SK-N-SH (cell line): Measurements from ENCODE around the gene HLA-DRB5. TPM values are rescaled to one million over a fixed set of nuclear protein-coding genes. Genes with fewer than 3 reads are reported as not detected.

Source experiments
- CTCF ChIA-PET: fragments of 300-600, 350-600 bp; formaldehyde crosslinking; extraction: SDS; loops from one replicate; lab custom pipeline; 2021; lab: Yijun Ruan, JAX
- POLR2A ChIA-PET: fragments of 350-600 bp; sonication (Branson Sonifier 250); formaldehyde crosslinking; extraction: SDS; loops from one replicate; lab custom pipeline; 2020; ENCODE audit warnings: antibody characterized with exemption, inconsistent platforms; lab: Yijun Ruan, JAX
- DNase-seq: peaks from one replicate; pipeline ENCODE4 v3.0.0; 2012
- H2AFZ ChIP-seq: fragments of 200-600 bp; sonication (generic); 2 replicates; pipeline ENCODE4 v1.8.1; 2016; ENCODE audit warnings: antibody characterized with exemption, mild to moderate bottlenecking, low read depth
- H3F3A ChIP-seq: fragments of 200-600 bp; sonication (generic); replicated peaks from 2 replicates; pipeline ENCODE3; 2016; ENCODE audit warnings: antibody characterized with exemption, mild to moderate bottlenecking; ENCODE audit not compliant: insufficient read depth
- H3K27ac ChIP-seq, 2 experiments: fragments of 200-500 bp in 1 of 2; fragments of 200-600 bp in 1 of 2; sonication (Bioruptor generic) in 1 of 2; sonication (generic), shearing (Covaris generic) in 1 of 2; 2 replicates each; pipeline versions ENCODE4 v1.5.1 to v1.6.1; 2014 to 2016; ENCODE audit warnings: low read depth in 2 of 2, inconsistent platforms in 1 of 2, low read length in 1 of 2, mild to moderate bottlenecking in 1 of 2, mixed read lengths in 1 of 2
- H3K27me3 ChIP-seq: fragments of 200-600 bp; sonication (generic), shearing (Covaris generic); 2 replicates; pipeline ENCODE4 v1.6.1; 2016; ENCODE audit warnings: mixed run types; ENCODE audit not compliant: insufficient read depth
- H3K36me3 ChIP-seq, 2 experiments: fragments of 200-500 bp in 1 of 2; fragments of 200-600 bp in 1 of 2; sonication (Bioruptor generic) in 1 of 2; sonication (generic) in 1 of 2; replicated peaks in 1 of 2; 2 replicates each; pipeline versions ENCODE3 to v1.5.1; 2014 to 2016; ENCODE audit warnings: low read length in 1 of 2, mild to moderate bottlenecking in 1 of 2; ENCODE audit not compliant: insufficient read depth in 2 of 2, control insufficient read depth in 1 of 2
- H3K4me1 ChIP-seq, 2 experiments: fragments of 200-500 bp in 1 of 2; fragments of 200-600 bp in 1 of 2; sonication (Bioruptor generic) in 1 of 2; sonication (generic), shearing (Covaris generic) in 1 of 2; 2 replicates each; pipeline versions ENCODE4 v1.5.1 to v1.6.1; 2014 to 2016; ENCODE audit warnings: low read depth in 1 of 2, low read length in 1 of 2, mixed run types in 1 of 2; ENCODE audit not compliant: insufficient read depth in 2 of 2, control insufficient read depth in 1 of 2
- H3K4me2 ChIP-seq: fragments of 200-600 bp; sonication (generic), shearing (Covaris generic); 2 replicates; pipeline ENCODE4 v1.6.1; 2017; ENCODE audit warnings: mixed run types
- H3K4me3 ChIP-seq, 2 experiments: fragments of 200-500 bp in 1 of 2; fragments of 200-600 bp in 1 of 2; sonication (Bioruptor generic) in 1 of 2; sonication (generic), shearing (Covaris generic) in 1 of 2; 2 replicates each; pipeline versions ENCODE4 v1.5.1 to v1.8.1; 2014 to 2016; ENCODE audit warnings: low read depth in 2 of 2, inconsistent platforms in 1 of 2, low read length in 1 of 2, mild to moderate bottlenecking in 1 of 2, mixed read lengths in 1 of 2, moderate library complexity in 1 of 2
- H3K79me2 ChIP-seq: fragments of 200-600 bp; sonication (generic); 2 replicates; pipeline ENCODE4 v1.8.1; 2017; ENCODE audit warnings: mild to moderate bottlenecking; ENCODE audit not compliant: insufficient read depth
- H3K9ac ChIP-seq: fragments of 200-600 bp; sonication (generic); 2 replicates; pipeline ENCODE4 v1.6.1; 2017; ENCODE audit warnings: mixed run types
- H3K9me2 ChIP-seq: fragments of 200-600 bp; sonication (generic); 2 replicates; pipeline ENCODE4 v1.6.1; 2017; ENCODE audit warnings: mixed run types
- H3K9me3 ChIP-seq: fragments of 200-600 bp; sonication (generic); 2 replicates; pipeline ENCODE4 v1.6.1; 2017; ENCODE audit warnings: mixed run types, mild to moderate bottlenecking, moderate library complexity
- H4K20me1 ChIP-seq: fragments of 200-600 bp; sonication (generic); 2 replicates; pipeline ENCODE4 v1.6.1; 2017; ENCODE audit warnings: mild to moderate bottlenecking, mixed run types; ENCODE audit not compliant: insufficient read depth
- CTCF ChIP-seq: fragments of 200-600 bp; sonication (generic); IDR thresholded peaks from 2 replicates; pipeline ENCODE4 v1.6.1; 2017; ENCODE audit warnings: antibody characterized with exemption, mild to moderate bottlenecking, moderate library complexity
- EP300 ChIP-seq, 2 experiments: IDR thresholded peaks; 2 replicates each; pipeline versions ENCODE4 v1.4.0 to v1.6.1; 2012; ENCODE audit warnings: borderline replicate concordance in 1 of 2, low read depth in 1 of 2, low read length in 1 of 2
- EZH2phosphoT487 ChIP-seq: fragments of 200-600 bp; sonication (generic); IDR thresholded peaks from 2 replicates; pipeline ENCODE4 v1.6.1; 2017; ENCODE audit warnings: low read depth, mixed run types, mild to moderate bottlenecking, antibody characterized with exemption, moderate library complexity, borderline replicate concordance
- FOSL2 ChIP-seq: IDR thresholded peaks from 2 replicates; pipeline ENCODE4 v1.4.0; 2012; ENCODE audit warnings: low read depth, mild to moderate bottlenecking, moderate library complexity, borderline replicate concordance
- FOXM1 ChIP-seq: IDR thresholded peaks from 2 replicates; pipeline ENCODE4 v1.4.0; 2012; ENCODE audit warnings: low read depth, mild to moderate bottlenecking
- GABPA ChIP-seq: IDR thresholded peaks from 2 replicates; pipeline ENCODE4 v1.4.0; 2012; ENCODE audit warnings: low read depth, mild to moderate bottlenecking
- MAX ChIP-seq: IDR thresholded peaks from 2 replicates; pipeline ENCODE4 v1.4.0; 2012; ENCODE audit warnings: low read depth
- PBX3 ChIP-seq: IDR thresholded peaks from 2 replicates; pipeline ENCODE4; 2012
- REST ChIP-seq: IDR thresholded peaks from 2 replicates; pipeline ENCODE4 v1.6.1; 2012; ENCODE audit warnings: mild to moderate bottlenecking, low read depth, low read length, moderate library complexity
- TCF12 ChIP-seq: IDR thresholded peaks from 2 replicates; pipeline ENCODE4 v1.4.0; 2012
- TEAD4 ChIP-seq: IDR thresholded peaks from 2 replicates; pipeline ENCODE4 v1.4.0; 2012; ENCODE audit warnings: mild to moderate bottlenecking, borderline replicate concordance; ENCODE audit not compliant: insufficient read depth
- WGBS: methylation state at CpG from one replicate; pipeline ENCODE4 v1.1.6; 2017; ENCODE audit warnings: low lambda C conversion rate; 5-methylcytosine and 5-hydroxymethylcytosine counted together
- polyA plus RNA-seq, 3 experiments: library from polyadenylated mRNA; depleted of rRNA; stranded (reverse); fragments of >200 nt; gene quantifications; 2 replicates each; pipeline ENCODE4 v1.2.3, GENCODE V29; 2012

The HLA-DRB5 gene
- polyA plus RNA-seq, 1 of the 3 experiments (the other 2 are of a cell fraction): not detected

- TF ChIP-seq PBX3: no peak
- no peak for TF ChIP-seq EZH2phosphoT487
- no peak for TF ChIP-seq REST
- TF ChIP-seq EP300 (IDR thresholded peaks at IDR 0.05; ENCODE audit: borderline replicate concordance in 1 of 2, low read depth in 1 of 2, low read length in 1 of 2): no peak
- TF ChIP-seq CTCF: no peak
- TF ChIP-seq FOXM1: no peak
- no peak for TF ChIP-seq GABPA
- TF ChIP-seq MAX: no peak
- no peak for TF ChIP-seq FOSL2
- TF ChIP-seq TEAD4: no peak
- no peak for TF ChIP-seq TCF12
- POLR2A ChIA-PET: no interaction called here
- H3K4me3 ChIP-seq: no peak overlapping the region
- no peak overlapping the region for H3K27ac ChIP-seq
- H3K9ac ChIP-seq: no peak overlapping the region
- WGBS: no CpG with 5 or more reads among the region's 1 CpG
- H3K27me3 ChIP-seq: no peaks in the 10 kb centered on the region
- no peaks in the 10 kb centered on the region for H3K9me3 ChIP-seq
- H3K9me2 ChIP-seq: no peaks in the 10 kb centered on the region
- no peaks in the 10 kb centered on the region for H3F3A ChIP-seq
- CTCF ChIA-PET: no interaction called here
- no peak overlapping the region for H2AFZ ChIP-seq
- H3K4me1 ChIP-seq: no peaks in the 10 kb centered on the region
- H3K36me3 ChIP-seq: no peaks in the 10 kb centered on the region
- no peaks in the 10 kb centered on the region for H4K20me1 ChIP-seq
- no peaks in the 10 kb centered on the region for H3K79me2 ChIP-seq
- H3K4me2 ChIP-seq: no peak overlapping the region
- DNase-seq: no peak
Observed at GRCh38 chr6:32565511-32565910, 35.4 kb upstream of the HLA-DRB5 start.
